GM18909 (cell line): Measurements from ENCODE around the gene ODF2L.

Source experiments
- ATAC-seq: cut with Tn5 transposase; IDR thresholded peaks from one replicate; pipeline ENCODE4 v1.9.1; 2021; ENCODE audit warnings: mild to moderate bottlenecking; ENCODE audit not compliant: unreplicated experiment, poor library complexity

Gene ODF2L

GRCh38 chr1:86395751-86396497, at the start of gene ODF2L:
ODF2L (minus strand) TSS chr1:86396323; CDS start chr1:86387027, 9,296 bp downstream.
- ATAC-seq: peak; percentile 100

GRCh38 chr1:86445919-86446318, 49.8 kb upstream of the ODF2L start:
- no peak for ATAC-seq

- no peak for ATAC-seq
Observed at GRCh38 chr1:86441997-86442396, 45.9 kb upstream of the ODF2L start.

- ATAC-seq: no peak
Observed at GRCh38 chr1:86441581-86441980, 45.5 kb upstream of the ODF2L start.

- ATAC-seq: no peak
Observed at GRCh38 chr1:86436041-86436440, 39.9 kb upstream of the ODF2L start.

GRCh38 chr1:86435327-86435726, 39.2 kb upstream of the ODF2L start:
- no peak for ATAC-seq

GRCh38 chr1:86434059-86434458, 37.9 kb upstream of the ODF2L start:
- no peak for ATAC-seq

GRCh38 chr1:86430376-86430775, 34.3 kb upstream of the ODF2L start:
- ATAC-seq: no peak

- ATAC-seq: no peak
Observed at GRCh38 chr1:86429835-86430234, 33.7 kb upstream of the ODF2L start.

GRCh38 chr1:86429122-86429725, 33.1 kb upstream of the ODF2L start:
- no peak for ATAC-seq

GRCh38 chr1:86423873-86424272, 27.8 kb upstream of the ODF2L start, which contains the start of gene CLCA2:
CLCA2 (plus strand) TSS chr1:86424171; CDS start chr1:86424248, 77 bp downstream.
- no peak for ATAC-seq

- no peak for ATAC-seq
Observed at GRCh38 chr1:86423473-86423872, 27.4 kb upstream of the ODF2L start.

GRCh38 chr1:86421601-86422280, 25.6 kb upstream of the ODF2L start:
- no peak for ATAC-seq

GRCh38 chr1:86419277-86419903, 23.3 kb upstream of the ODF2L start:
- peak; percentile 93 for ATAC-seq

- ATAC-seq: no peak
Observed at GRCh38 chr1:86416343-86416742, 20.2 kb upstream of the ODF2L start.

- no peak for ATAC-seq
Observed at GRCh38 chr1:86410879-86411278, 14.8 kb upstream of the ODF2L start.

- ATAC-seq: no peak
Observed at GRCh38 chr1:86409416-86410021, 13.4 kb upstream of the ODF2L start.

- ATAC-seq: peak; percentile 29
Observed at GRCh38 chr1:86396498-86396890, 371 bp upstream of the ODF2L start.

- ATAC-seq: no peak
Observed at GRCh38 chr1:86394416-86394815, 1.7 kb downstream of the ODF2L start.

- ATAC-seq: peak; percentile 85
Observed at GRCh38 chr1:86389307-86389706, 6.8 kb downstream of the ODF2L start.
